ENCODE measurements around the gene HOXD12.

DNA sequence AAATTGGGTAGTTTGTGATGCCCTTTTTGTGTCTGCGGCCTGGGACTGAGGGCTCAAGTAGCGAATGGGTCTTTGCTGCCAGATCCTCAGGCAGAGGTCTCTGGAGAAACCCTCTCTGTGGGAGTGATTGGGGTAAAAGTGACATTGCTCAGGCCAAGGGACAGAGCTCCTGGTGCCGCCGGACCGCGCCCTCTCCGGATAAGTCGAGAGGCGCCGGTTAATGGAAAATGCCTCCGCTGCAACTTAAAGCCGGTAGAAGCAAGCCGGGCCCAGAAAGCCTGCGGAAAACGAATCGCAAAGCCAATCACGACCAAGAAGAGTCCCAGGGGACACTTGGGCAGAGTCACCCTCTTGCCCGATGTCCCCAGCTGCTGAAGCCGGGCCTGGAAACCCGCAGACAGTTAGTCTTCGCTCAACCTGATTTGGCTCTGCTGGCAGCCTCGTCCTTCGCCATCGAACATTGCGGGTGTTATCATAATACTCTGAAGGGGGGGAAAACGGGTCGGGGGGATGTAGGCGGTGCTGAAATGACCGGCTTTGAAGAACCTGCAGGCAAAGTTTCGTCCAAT lies 352 bp upstream of the HOXD12 start:
- TF ChIP-seq, protein P1, sequence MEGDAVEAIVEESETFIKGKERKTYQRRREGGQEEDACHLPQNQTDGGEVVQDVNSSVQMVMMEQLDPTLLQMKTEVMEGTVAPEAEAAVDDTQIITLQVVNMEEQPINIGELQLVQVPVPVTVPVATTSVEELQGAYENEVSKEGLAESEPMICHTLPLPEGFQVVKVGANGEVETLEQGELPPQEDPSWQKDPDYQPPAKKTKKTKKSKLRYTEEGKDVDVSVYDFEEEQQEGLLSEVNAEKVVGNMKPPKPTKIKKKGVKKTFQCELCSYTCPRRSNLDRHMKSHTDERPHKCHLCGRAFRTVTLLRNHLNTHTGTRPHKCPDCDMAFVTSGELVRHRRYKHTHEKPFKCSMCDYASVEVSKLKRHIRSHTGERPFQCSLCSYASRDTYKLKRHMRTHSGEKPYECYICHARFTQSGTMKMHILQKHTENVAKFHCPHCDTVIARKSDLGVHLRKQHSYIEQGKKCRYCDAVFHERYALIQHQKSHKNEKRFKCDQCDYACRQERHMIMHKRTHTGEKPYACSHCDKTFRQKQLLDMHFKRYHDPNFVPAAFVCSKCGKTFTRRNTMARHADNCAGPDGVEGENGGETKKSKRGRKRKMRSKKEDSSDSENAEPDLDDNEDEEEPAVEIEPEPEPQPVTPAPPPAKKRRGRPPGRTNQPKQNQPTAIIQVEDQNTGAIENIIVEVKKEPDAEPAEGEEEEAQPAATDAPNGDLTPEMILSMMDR (conservative IDR thresholded peaks at IDR 0.05) = no peak
- no peak for TF ChIP-seq EZH2 (IDR thresholded peaks at IDR 0.05; ENCODE audit: low read depth)
